Tibial nerve (tissue), 4 donors: ENCODE data around the gene SPINDOC. TPM values are rescaled to one million over a fixed set of nuclear protein-coding genes. Genes with fewer than 3 reads are reported as not detected.

Experiments
- DNase-seq, 2 donors: peaks; one replicate each; pipeline ENCODE4 v3.0.0-alpha.2; 2019; ENCODE audit warnings: low spot score in 2 of 2
- H3K27ac ChIP-seq, 4 donors: fragments of 200-600 bp; sonication (generic) in 3 of 4; one replicate each; pipeline ENCODE4 v1.5.1; 2017 to 2019; ENCODE audit warnings: mild to moderate bottlenecking in 1 of 4
- H3K27me3 ChIP-seq, 2 donors: fragments of 200-600 bp; sonication (generic) in 1 of 2; one replicate each; pipeline versions ENCODE4 v1.5.1 to v1.6.0; 2017 to 2019
- H3K36me3 ChIP-seq, 3 donors: fragments of 200-600 bp; sonication (generic); one replicate each; pipeline ENCODE4 v1.5.1; 2018 to 2019
- H3K4me1 ChIP-seq, 4 donors: fragments of 200-600 bp; sonication (generic) in 3 of 4; one replicate each; pipeline ENCODE4 v1.5.1; 2017 to 2019
- H3K4me3 ChIP-seq, 4 donors: fragments of 200-600 bp; sonication (generic) in 3 of 4; one replicate each; pipeline ENCODE4 v1.5.1; 2017 to 2019; ENCODE audit warnings: mild to moderate bottlenecking in 1 of 4, moderate library complexity in 1 of 4
- H3K9me3 ChIP-seq, 4 donors: fragments of 200-600 bp; sonication (generic) in 3 of 4; one replicate each; pipeline ENCODE4 v1.5.1; 2017 to 2019
- CTCF ChIP-seq, 5 experiments: fragments of 200-600 bp in 3 of 5; fragments of 450-650 bp in 2 of 5; sonication (generic) in 3 of 5; IDR thresholded peaks; one replicate each; pipeline ENCODE4 v1.5.1; 2016 to 2019; ENCODE audit warnings: antibody characterized with exemption in 5 of 5, mild to moderate bottlenecking in 3 of 5, moderate library complexity in 2 of 5
- EP300 ChIP-seq, 2 donors: sonication (generic); formaldehyde crosslinking; IDR thresholded peaks; one replicate each; pipeline ENCODE4 v1.6.1; 2017; ENCODE audit warnings: antibody characterized with exemption in 2 of 2, mild to moderate bottlenecking in 1 of 2
- POLR2A ChIP-seq, 2 donors: fragments of 450-650 bp; IDR thresholded peaks; one replicate each; pipeline ENCODE4 v1.6.1; 2017; ENCODE audit warnings: antibody characterized with exemption in 2 of 2, mild to moderate bottlenecking in 2 of 2, moderate library complexity in 2 of 2
- WGBS, 2 donors: methylation state at CpG; one replicate each; pipeline ENCODE4 v1.1.5; 2018; 5-methylcytosine and 5-hydroxymethylcytosine counted together
- total RNA-seq, 4 donors: library from RNA; depleted of rRNA; stranded (reverse); fragments of >200 nt; gene quantifications; one replicate each; pipeline ENCODE4 v1.1.0, GENCODE V29; 2016

The SPINDOC gene
- total RNA-seq, 4 donors from 2014 or later = 5.5 to 14.7 (median 10.0) TPM

DNA sequence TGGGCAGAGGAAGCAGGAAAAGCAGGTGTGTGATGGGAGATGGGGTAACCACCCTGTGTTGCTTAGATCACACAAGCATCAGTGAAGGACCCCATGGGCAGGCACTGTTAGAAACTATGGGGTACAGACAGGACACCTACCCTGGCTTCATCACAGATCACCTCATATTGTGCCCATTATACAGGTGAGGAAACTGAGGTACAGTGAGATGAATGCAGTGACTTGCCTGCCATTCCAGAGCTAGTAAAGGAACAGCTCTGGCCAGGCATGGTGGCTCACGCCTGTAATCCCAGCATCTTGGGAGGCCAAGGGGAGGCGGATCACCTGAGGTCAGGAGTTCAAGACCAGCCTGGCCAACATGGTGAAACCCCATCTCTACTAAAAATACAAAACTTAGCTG lies 19.8 kb downstream of the SPINDOC start:
- peaks cover 0 to 9% (median 7%) of the 10 kb centered on the region in 4 donors for H3K4me1 ChIP-seq
- no peak overlapping the region for H3K4me3 ChIP-seq
- H3K27ac ChIP-seq = no peak overlapping the region
- no peaks in the 10 kb centered on the region for H3K9me3 ChIP-seq
- 96 to 97% methylated on average over 2 of the region's 2 CpGs for WGBS, 2 donors
- TF ChIP-seq CTCF (IDR thresholded peaks at IDR 0.05) (no peak), EP300 (IDR thresholded peaks at IDR 0.05) (no peak), POLR2A (IDR thresholded peaks at IDR 0.05) (no peak)
- H3K36me3 ChIP-seq = peaks cover 0 to 5% (median 0%) of the 10 kb centered on the region in 3 donors
- H3K27me3 ChIP-seq = no peaks in the 10 kb centered on the region
- no peak for DNase-seq

DNA sequence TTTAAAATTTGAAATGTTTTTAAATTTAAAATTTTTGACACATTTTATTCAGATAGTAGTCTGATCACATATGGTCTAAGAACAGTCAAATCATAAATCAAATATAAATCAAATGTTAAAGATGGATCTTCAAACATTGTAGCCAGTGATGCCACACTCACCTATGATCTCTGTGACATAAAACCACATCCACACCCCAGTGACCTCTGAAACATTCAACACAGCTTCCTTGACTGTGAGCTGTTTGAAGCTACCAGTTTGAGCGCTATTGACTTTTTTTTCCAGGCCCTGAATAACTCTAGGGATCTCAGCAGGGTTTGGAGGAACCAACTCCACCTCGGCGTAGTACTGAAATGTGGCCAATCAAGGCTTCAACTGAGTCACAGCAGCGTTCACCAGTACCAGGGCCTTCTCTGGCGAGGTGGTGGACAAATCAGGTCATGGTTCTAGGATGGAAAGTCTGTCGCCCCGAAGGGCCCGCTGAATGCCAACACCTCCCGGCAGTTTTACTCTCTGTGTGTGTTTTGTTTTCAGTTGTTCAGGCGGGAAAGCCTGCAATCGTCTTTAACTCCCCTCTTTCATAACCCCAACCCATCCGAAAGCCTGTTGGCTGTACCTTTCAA lies 21.4 kb downstream of the SPINDOC start:
- Histone ChIP-seq H3K4me3 (no peak overlapping the region), H3K27ac (no peak overlapping the region), H3K27me3 (no peaks in the 10 kb centered on the region), H3K9me3 (no peaks in the 10 kb centered on the region), H3K4me1 (peaks cover 0 to 13% (median 10%) of the 10 kb centered on the region in 4 donors), H3K36me3 (no peaks in the 10 kb centered on the region)
- no peak for DNase-seq
- 81 to 85% methylated on average over 12 of the region's 12 CpGs for WGBS, 2 donors
- TF ChIP-seq EP300 (IDR thresholded peaks at IDR 0.05) (no peak), CTCF (IDR thresholded peaks at IDR 0.05) (no peak), POLR2A (IDR thresholded peaks at IDR 0.05) (no peak)

DNA sequence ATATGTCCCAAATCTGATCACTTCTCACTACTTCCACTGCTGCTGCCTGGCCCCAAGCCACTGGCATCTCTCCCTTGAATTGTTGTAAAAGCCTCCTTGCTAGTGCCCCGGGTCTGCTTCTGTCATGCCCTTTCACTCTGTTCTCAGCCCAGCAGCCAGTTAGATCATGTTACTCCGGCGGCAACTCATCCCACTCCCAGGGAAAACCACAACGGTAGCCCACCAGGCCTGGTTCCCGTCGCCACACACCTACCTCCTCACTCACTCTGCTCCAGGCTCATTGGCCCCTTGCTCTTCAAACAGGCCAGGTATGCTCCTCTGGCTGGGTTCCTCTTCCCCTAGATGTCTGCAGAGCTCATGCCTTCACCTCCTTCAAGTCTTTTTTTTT lies 21.9 kb downstream of the SPINDOC start:
- no peak for TF ChIP-seq POLR2A (IDR thresholded peaks at IDR 0.05)
- TF ChIP-seq EP300 (IDR thresholded peaks at IDR 0.05) = no peak
- no peak for TF ChIP-seq CTCF (IDR thresholded peaks at IDR 0.05)
- Histone ChIP-seq H3K27me3 (no peaks in the 10 kb centered on the region), H3K4me3 (no peak overlapping the region), H3K36me3 (no peaks in the 10 kb centered on the region), H3K27ac (no peak overlapping the region), H3K9me3 (no peaks in the 10 kb centered on the region), H3K4me1 (peaks cover 0 to 13% (median 10%) of the 10 kb centered on the region in 4 donors)
- WGBS, 2 donors = 67 to 72% methylated on average over 6 of the region's 6 CpGs
- DNase-seq = no peak

DNA sequence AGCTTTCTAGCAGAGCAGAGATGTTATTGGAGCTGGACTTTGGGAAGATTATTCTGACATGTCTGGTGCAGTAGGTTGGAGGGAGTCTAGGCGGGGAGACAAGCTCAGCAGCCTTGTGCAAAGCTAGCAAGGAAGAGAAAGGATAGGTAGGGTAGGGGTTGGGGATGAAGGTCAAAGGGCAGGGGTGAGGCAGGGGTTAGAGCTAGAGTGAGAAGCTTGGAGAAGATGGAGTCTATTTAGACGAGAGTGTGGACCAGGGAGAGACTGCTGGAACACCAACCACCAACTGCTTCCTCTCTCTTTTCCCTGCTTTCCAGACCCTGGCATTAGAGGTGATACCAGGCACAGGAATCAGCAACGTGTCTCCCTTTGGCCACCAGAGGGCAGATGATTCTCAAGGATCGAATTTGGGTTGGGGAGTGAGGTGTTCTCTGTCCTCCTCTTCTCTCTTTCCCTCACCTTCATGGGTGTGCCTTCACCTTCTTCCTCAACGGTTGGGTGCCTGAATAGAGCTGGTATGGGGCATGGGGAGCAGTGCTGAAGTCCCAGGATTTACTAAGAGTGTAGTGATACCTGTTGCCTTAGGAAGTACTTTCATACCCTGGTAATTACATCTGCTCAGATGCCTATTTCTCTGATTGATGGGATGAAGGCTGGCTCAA lies 23.9 kb downstream of the SPINDOC start:
- 13 to 16% methylated on average over 5 of the region's 5 CpGs for WGBS, 2 donors
- Histone ChIP-seq H3K4me3 (no peak overlapping the region), H3K4me1 (peaks cover 2 to 34% (median 26%) of the 10 kb centered on the region in 4 donors), H3K27me3 (no peaks in the 10 kb centered on the region), H3K36me3 (no peaks in the 10 kb centered on the region), H3K27ac (peak overlapping the region in 2 of 4 donors; percentile 82 to 95), H3K9me3 (no peaks in the 10 kb centered on the region)
- peak; percentile 75 to 92 for DNase-seq
- no peak for TF ChIP-seq POLR2A (IDR thresholded peaks at IDR 0.05)
- peak in 1 of 2 donors; percentile 36 for TF ChIP-seq EP300 (IDR thresholded peaks at IDR 0.05)
- TF ChIP-seq CTCF (IDR thresholded peaks at IDR 0.05) = peak; percentile 80 to 95 (median 83)

GRCh38 chr11:63837739-63838138 lies 24.5 kb downstream of the SPINDOC start:
- WGBS, 2 donors = 34 to 43% methylated on average over 4 to 5 of the region's 5 CpGs
- TF ChIP-seq CTCF (IDR thresholded peaks at IDR 0.05) (no peak), EP300 (IDR thresholded peaks at IDR 0.05) (no peak), POLR2A (IDR thresholded peaks at IDR 0.05) (no peak)
- Histone ChIP-seq H3K4me1 (peaks cover 2 to 39% (median 29%) of the 10 kb centered on the region in 4 donors), H3K27ac (peak overlapping the region; percentile 10 to 95 (median 82)), H3K36me3 (no peaks in the 10 kb centered on the region), H3K9me3 (no peaks in the 10 kb centered on the region), H3K27me3 (no peaks in the 10 kb centered on the region), H3K4me3 (peak overlapping the region in 2 of 4 donors; percentile 83 to 84)
- DNase-seq = no peak
